Smooth muscle cell (in vitro differentiated cells): ENCODE measurements around the gene TNFAIP3. TPM values are rescaled to one million over a fixed set of nuclear protein-coding genes. Genes with fewer than 3 reads are reported as not detected.
"Not testable (repeated sequence)": the region's sequence is repeated elsewhere in the genome, so short reads cannot be mapped to it uniquely, and the experiment has no call there.

Experiments used
- DNase-seq: peaks from one replicate; lab custom pipeline; 2025; ENCODE audit not compliant: unreplicated experiment; lab: John Stamatoyannopoulos, UW
- H2AFZ ChIP-seq: fragments of 200-600 bp; sonication (generic); 2 replicates; pipeline ENCODE4 v1.6.0; 2016; ENCODE audit warnings: antibody characterized with exemption, low read depth, mild to moderate bottlenecking
- H3F3A ChIP-seq: fragments of 200-600 bp; sonication (generic); 2 replicates; pipeline ENCODE4 v1.6.0; 2017; ENCODE audit warnings: antibody characterized with exemption, low read depth
- H3K27ac ChIP-seq: fragments of 200-600 bp; sonication (generic); 2 replicates; pipeline ENCODE4 v1.5.1; 2016; ENCODE audit warnings: low read depth, mild to moderate bottlenecking
- H3K27me3 ChIP-seq: fragments of 200-600 bp; sonication (generic); 2 replicates; pipeline ENCODE4 v1.6.1; 2016; ENCODE audit warnings: low read depth, mild to moderate bottlenecking
- H3K36me3 ChIP-seq: fragments of 200-600 bp; sonication (generic); 2 replicates; pipeline ENCODE4 v1.5.1; 2016; ENCODE audit warnings: low read depth
- H3K4me1 ChIP-seq: fragments of 200-600 bp; sonication (generic); 2 replicates; pipeline ENCODE4 v1.5.1; 2016; ENCODE audit warnings: low read depth
- H3K4me2 ChIP-seq: fragments of 200-600 bp; sonication (generic); 2 replicates; pipeline ENCODE4 v1.6.0; 2016; ENCODE audit warnings: mild to moderate bottlenecking
- H3K4me3 ChIP-seq: fragments of 200-600 bp; sonication (generic); 2 replicates; pipeline ENCODE4 v1.5.1; 2016; ENCODE audit warnings: mild to moderate bottlenecking
- H3K79me2 ChIP-seq: fragments of 200-600 bp; sonication (generic); 2 replicates; pipeline ENCODE4 v1.6.0; 2016; ENCODE audit warnings: low read depth, mild to moderate bottlenecking
- H3K9ac ChIP-seq: fragments of 200-600 bp; sonication (generic); 2 replicates; pipeline ENCODE4 v1.6.0; 2016; ENCODE audit warnings: low read depth
- H3K9me3 ChIP-seq: fragments of 200-600 bp; sonication (generic); replicated peaks from 2 replicates; pipeline ENCODE4 v1.5.1; 2016; ENCODE audit warnings: low read depth
- H4K20me1 ChIP-seq: fragments of 200-600 bp; sonication (generic); 2 replicates; pipeline ENCODE4 v1.6.0; 2016; ENCODE audit warnings: low read depth
- CTCF ChIP-seq: fragments of 200-600 bp; sonication (generic); IDR thresholded peaks from 2 replicates; pipeline ENCODE4 v1.5.1; 2017; ENCODE audit warnings: borderline replicate concordance, mild to moderate bottlenecking, antibody characterized with exemption; ENCODE audit not compliant: insufficient read depth, poor library complexity, severe bottlenecking
- WGBS: methylation state at CpG from one replicate; pipeline ENCODE4 v1.1.7; 2016; ENCODE audit warnings: low lambda C conversion rate; 5-methylcytosine and 5-hydroxymethylcytosine counted together
- polyA plus RNA-seq: library from polyadenylated mRNA; unstranded; fragments of >200 nt; fragmentation: Nextera tagmentation; extraction: Ambion mirVana; gene quantifications from 2 replicates; pipeline ENCODE4 v1.2.1, GENCODE V29; 2016
- total RNA-seq: library from RNA; depleted of rRNA; stranded (reverse); fragments of >200 nt; gene quantifications from 2 replicates; pipeline ENCODE4 v1.2.3, GENCODE V29; 2014

TNFAIP3 gene
- total and polyA plus RNA-seq, 2 experiments from 2014 or later: 32.2 to 33.8 TPM

- 35% methylated on average over 3 of the region's 3 CpGs for WGBS
- peak overlapping the region; percentile 81 for H3K9ac ChIP-seq
- no peak for DNase-seq
Measured at GRCh38 chr6:137832110-137832509, 34.9 kb upstream of the TNFAIP3 start.

GRCh38 chr6:137834508-137834907 lies 32.6 kb upstream of the TNFAIP3 start:
- Histone ChIP-seq H3K9me3 (no peaks in the 10 kb centered on the region), H3K4me1 (peaks cover 12% of the 10 kb centered on the region), H3K27ac (no peak overlapping the region), H3K9ac (no peak overlapping the region), H2AFZ (no peak overlapping the region), H3K36me3 (no peaks in the 10 kb centered on the region), H3K4me3 (no peak overlapping the region), H3K4me2 (no peak overlapping the region), H3F3A (no peaks in the 10 kb centered on the region), H3K27me3 (no peaks in the 10 kb centered on the region), H3K79me2 (no peaks in the 10 kb centered on the region), H4K20me1 (no peaks in the 10 kb centered on the region)
- WGBS: 94% methylated on average over 2 of the region's 3 CpGs
- TF ChIP-seq CTCF: no peak
- no peak for DNase-seq

More at GRCh38 chr6:137832110-137832509, 34.9 kb upstream of the TNFAIP3 start:
- Histone ChIP-seq H3K27ac (peak overlapping the region; percentile 97), H3F3A (no peaks in the 10 kb centered on the region), H2AFZ (no peak overlapping the region), H3K4me3 (no peak overlapping the region), H3K4me2 (peak overlapping the region; percentile 73), H3K79me2 (no peaks in the 10 kb centered on the region), H4K20me1 (no peaks in the 10 kb centered on the region), H3K9me3 (no peaks in the 10 kb centered on the region), H3K27me3 (no peaks in the 10 kb centered on the region), H3K36me3 (no peaks in the 10 kb centered on the region), H3K4me1 (peaks cover 12% of the 10 kb centered on the region)
- TF ChIP-seq CTCF: no peak

GRCh38 chr6:137836788-137837187 lies 30.3 kb upstream of the TNFAIP3 start:
- Histone ChIP-seq H3K4me3 (no peak overlapping the region), H3F3A (no peaks in the 10 kb centered on the region), H3K9me3 (no peaks in the 10 kb centered on the region), H3K4me1 (peaks cover 7% of the 10 kb centered on the region), H3K27me3 (no peaks in the 10 kb centered on the region), H3K79me2 (no peaks in the 10 kb centered on the region), H4K20me1 (no peaks in the 10 kb centered on the region), H2AFZ (no peak overlapping the region), H3K9ac (no peak overlapping the region), H3K36me3 (no peaks in the 10 kb centered on the region), H3K4me2 (no peak overlapping the region), H3K27ac (no peak overlapping the region)
- TF ChIP-seq CTCF: no peak
- DNase-seq: no peak
- 93% methylated on average over 3 of the region's 3 CpGs for whole genome bisulfite sequencing

- not testable (repeated sequence) for H3K27me3 ChIP-seq, H3F3A ChIP-seq, H3K36me3 ChIP-seq, H4K20me1 ChIP-seq, H3K4me2 ChIP-seq, H3K79me2 ChIP-seq, H3K4me3 ChIP-seq, H3K9ac ChIP-seq, H3K9me3 ChIP-seq, H3K27ac ChIP-seq, H2AFZ ChIP-seq, H3K4me1 ChIP-seq, DNase-seq
- 80% methylated on average over 2 of the region's 2 CpGs for WGBS
Measured at GRCh38 chr6:137838090-137838489, 29.0 kb upstream of the TNFAIP3 start.

- H3K27ac ChIP-seq, H3K36me3 ChIP-seq, H3K27me3 ChIP-seq, H3K4me3 ChIP-seq, DNase-seq, H3F3A ChIP-seq, H4K20me1 ChIP-seq, H3K4me2 ChIP-seq, H3K79me2 ChIP-seq, H3K9me3 ChIP-seq, H3K4me1 ChIP-seq, H3K9ac ChIP-seq, H2AFZ ChIP-seq: not testable (repeated sequence)
- 95% methylated on average over 5 of the region's 5 CpGs for WGBS
Measured at GRCh38 chr6:137838597-137838996, 28.5 kb upstream of the TNFAIP3 start.
